ENCODE data around the gene PCYT1A.

PCYT1A gene

GRCh38 chr3:196216681-196217211, 70.8 kb downstream of the PCYT1A start:
- TF ChIP-seq POLR2AphosphoS5 (IDR thresholded peaks at IDR 0.05; ENCODE audit: low read depth, low read length) (no peak), SIN3A (IDR thresholded peaks at IDR 0.05; ENCODE audit: borderline replicate concordance, insufficient read depth, low read length) (no peak), TAF1 (IDR thresholded peaks at IDR 0.05; ENCODE audit: borderline replicate concordance, insufficient read depth, low read length) (no peak), FOXP2 (optimal IDR thresholded peaks at IDR 0.05; ENCODE audit: borderline replicate concordance, extremely low read depth, extremely low read length, insufficient read depth) (no peak)
- TF ChIP-seq, protein P1, sequence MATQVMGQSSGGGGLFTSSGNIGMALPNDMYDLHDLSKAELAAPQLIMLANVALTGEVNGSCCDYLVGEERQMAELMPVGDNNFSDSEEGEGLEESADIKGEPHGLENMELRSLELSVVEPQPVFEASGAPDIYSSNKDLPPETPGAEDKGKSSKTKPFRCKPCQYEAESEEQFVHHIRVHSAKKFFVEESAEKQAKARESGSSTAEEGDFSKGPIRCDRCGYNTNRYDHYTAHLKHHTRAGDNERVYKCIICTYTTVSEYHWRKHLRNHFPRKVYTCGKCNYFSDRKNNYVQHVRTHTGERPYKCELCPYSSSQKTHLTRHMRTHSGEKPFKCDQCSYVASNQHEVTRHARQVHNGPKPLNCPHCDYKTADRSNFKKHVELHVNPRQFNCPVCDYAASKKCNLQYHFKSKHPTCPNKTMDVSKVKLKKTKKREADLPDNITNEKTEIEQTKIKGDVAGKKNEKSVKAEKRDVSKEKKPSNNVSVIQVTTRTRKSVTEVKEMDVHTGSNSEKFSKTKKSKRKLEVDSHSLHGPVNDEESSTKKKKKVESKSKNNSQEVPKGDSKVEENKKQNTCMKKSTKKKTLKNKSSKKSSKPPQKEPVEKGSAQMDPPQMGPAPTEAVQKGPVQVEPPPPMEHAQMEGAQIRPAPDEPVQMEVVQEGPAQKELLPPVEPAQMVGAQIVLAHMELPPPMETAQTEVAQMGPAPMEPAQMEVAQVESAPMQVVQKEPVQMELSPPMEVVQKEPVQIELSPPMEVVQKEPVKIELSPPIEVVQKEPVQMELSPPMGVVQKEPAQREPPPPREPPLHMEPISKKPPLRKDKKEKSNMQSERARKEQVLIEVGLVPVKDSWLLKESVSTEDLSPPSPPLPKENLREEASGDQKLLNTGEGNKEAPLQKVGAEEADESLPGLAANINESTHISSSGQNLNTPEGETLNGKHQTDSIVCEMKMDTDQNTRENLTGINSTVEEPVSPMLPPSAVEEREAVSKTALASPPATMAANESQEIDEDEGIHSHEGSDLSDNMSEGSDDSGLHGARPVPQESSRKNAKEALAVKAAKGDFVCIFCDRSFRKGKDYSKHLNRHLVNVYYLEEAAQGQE (IDR thresholded peaks at IDR 0.05; ENCODE audit: insufficient read depth in 1 of 2, low read depth in 2 of 2, low read length in 2 of 2): no peak

DNA sequence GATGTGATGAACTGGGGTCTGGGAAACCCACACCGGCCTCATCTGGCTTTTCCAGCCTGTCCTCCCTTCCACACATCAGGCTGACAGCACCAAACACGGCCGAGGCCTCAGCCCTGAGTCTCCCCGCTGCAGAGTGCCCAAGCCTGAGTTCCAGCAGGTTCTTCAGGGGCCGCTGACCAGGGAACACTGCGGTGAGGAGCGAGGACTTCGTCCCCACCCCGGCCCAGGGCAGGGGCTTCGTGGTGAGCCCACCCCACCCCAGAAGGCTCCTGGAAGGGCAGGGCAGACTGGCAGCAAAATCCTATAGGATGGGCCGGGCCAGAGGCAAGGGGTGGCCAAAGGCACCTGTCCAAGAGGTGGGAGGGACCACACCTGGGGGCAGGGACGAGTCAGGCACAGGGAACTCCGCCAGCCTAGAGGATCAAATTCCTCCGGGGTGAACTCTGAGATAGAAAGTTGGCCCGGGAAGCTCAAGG, 71.4 kb downstream of the PCYT1A start, which contains the start of gene SLC51A:
TSS of gene SLC51A (plus strand) at position 446 of the 476 bp plus-strand sequence. CDS start 179 bp downstream, outside the sequence.
- TF ChIP-seq SIN3A (IDR thresholded peaks at IDR 0.05; ENCODE audit: borderline replicate concordance, insufficient read depth, low read length) (no peak), POLR2AphosphoS5 (IDR thresholded peaks at IDR 0.05; ENCODE audit: low read depth, low read length) (no peak)

GRCh38 chr3:196215493-196216020, 72.0 kb downstream of the PCYT1A start:
- TF ChIP-seq TAF1 (IDR thresholded peaks at IDR 0.05; ENCODE audit: borderline replicate concordance, insufficient read depth, low read length) (no peak), SIN3A (IDR thresholded peaks at IDR 0.05; ENCODE audit: borderline replicate concordance, insufficient read depth, low read length) (no peak), FOXP2 (optimal IDR thresholded peaks at IDR 0.05; ENCODE audit: borderline replicate concordance, extremely low read depth, extremely low read length, insufficient read depth) (no peak), POLR2AphosphoS5 (IDR thresholded peaks at IDR 0.05; ENCODE audit: low read depth, low read length) (no peak)
- TF ChIP-seq, protein P1 (IDR thresholded peaks at IDR 0.05; ENCODE audit: insufficient read depth in 1 of 2, low read depth in 2 of 2, low read length in 2 of 2): no peak

GRCh38 chr3:196214783-196215441, 72.6 kb downstream of the PCYT1A start:
- TF ChIP-seq, protein P1 (IDR thresholded peaks at IDR 0.05; ENCODE audit: insufficient read depth in 1 of 2, low read depth in 2 of 2, low read length in 2 of 2): no peak
- no peak for TF ChIP-seq FOXP2 (optimal IDR thresholded peaks at IDR 0.05; ENCODE audit: borderline replicate concordance, extremely low read depth, extremely low read length, insufficient read depth)

GRCh38 chr3:196210673-196211556, 76.6 kb downstream of the PCYT1A start, which contains the start of gene ZDHHC19:
Gene ZDHHC19, minus strand, starts transcription at chr3:196211400. Its CDS starts 85 bp downstream, at chr3:196211315.
- no peak for TF ChIP-seq SIN3A (IDR thresholded peaks at IDR 0.05; ENCODE audit: borderline replicate concordance, insufficient read depth, low read length)
- TF ChIP-seq, protein P1 (IDR thresholded peaks at IDR 0.05; ENCODE audit: insufficient read depth in 1 of 2, low read depth in 2 of 2, low read length in 2 of 2): no peak
- no peak for TF ChIP-seq FOXP2 (optimal IDR thresholded peaks at IDR 0.05; ENCODE audit: borderline replicate concordance, extremely low read depth, extremely low read length, insufficient read depth)
- no peak for TF ChIP-seq TAF1 (IDR thresholded peaks at IDR 0.05; ENCODE audit: borderline replicate concordance, insufficient read depth, low read length)
- TF ChIP-seq POLR2AphosphoS5 (IDR thresholded peaks at IDR 0.05; ENCODE audit: low read depth, low read length): no peak
